Measurements from ENCODE around the gene POLDIP3.

Gene POLDIP3

DNA sequence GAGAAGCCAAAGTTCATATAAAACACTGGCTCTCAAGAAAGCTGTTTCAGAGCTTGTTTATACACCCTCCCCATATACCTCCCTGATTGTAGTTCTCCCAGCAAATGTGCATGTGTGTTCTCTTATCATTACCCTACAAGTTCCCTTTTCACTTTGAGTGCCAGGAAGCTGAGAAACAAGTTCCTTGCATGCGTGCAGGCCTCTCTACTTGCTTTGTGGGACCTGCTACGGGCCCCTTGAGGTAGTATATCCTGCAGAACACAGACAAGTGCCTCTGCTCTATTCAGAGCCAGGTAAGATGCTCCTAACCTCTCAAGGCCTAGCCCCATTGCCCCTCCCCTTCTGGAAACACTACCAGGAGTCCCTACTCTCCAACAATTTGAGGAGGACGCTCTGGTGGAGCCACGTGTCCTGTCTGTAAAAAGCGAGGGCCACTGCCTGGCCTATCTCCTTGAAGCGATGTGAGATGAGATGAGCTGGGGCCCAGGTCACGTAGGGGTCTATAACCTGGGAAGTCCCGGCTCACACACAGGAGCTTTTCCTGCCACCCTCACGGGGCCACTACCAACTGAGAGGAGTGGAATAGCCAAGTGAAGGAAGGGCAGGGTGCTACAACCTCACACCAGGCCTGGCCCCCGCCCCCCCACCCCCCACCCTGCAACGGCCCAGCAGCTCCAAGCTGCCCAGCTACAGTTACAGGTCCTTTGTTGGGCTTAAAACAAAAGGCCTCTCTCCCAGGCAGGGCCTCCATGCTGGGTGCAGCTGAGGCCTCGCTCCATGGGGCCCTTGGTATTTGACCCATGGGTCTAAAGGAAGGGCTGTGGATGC, 28.3 kb upstream of the POLDIP3 start:
- peak; percentile 32 to 39 (median 36) for DNase-seq

- no peak for DNase-seq
Measured at GRCh38 chr22:42641801-42642413, 27.2 kb upstream of the POLDIP3 start.

DNA sequence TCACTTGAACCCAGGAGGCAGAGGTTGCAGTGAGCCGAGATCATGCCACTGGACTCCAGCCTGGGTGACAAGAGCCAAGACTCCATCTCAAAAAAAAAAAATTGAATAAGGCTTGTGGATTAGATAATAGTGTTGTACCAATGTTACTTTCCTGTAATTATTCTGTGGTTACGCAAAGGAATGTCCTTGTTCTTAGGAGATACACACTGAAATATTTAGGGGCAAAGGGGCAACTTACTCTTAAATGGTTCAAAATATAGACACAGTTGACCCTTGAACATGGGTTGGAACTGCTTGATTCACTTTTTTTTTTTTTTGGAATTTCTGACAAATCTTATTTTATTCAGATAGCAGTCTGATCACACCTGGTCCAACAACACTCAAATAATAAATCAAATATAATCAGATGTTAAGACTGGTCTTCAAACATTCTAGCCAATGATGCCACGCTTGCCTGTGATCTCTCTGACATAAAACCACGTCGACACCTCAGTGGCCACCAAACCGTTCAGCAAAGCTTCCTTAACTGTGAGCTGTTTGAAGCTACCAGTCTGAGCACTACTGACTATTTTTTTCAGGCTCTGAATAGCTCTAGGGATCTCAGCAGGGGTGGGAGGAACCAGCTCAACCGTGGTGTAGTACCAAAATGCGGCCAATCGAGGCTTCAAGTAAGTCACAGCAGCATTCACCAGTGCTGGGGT, 25.0 kb upstream of the POLDIP3 start:
- no peak for DNase-seq

DNA sequence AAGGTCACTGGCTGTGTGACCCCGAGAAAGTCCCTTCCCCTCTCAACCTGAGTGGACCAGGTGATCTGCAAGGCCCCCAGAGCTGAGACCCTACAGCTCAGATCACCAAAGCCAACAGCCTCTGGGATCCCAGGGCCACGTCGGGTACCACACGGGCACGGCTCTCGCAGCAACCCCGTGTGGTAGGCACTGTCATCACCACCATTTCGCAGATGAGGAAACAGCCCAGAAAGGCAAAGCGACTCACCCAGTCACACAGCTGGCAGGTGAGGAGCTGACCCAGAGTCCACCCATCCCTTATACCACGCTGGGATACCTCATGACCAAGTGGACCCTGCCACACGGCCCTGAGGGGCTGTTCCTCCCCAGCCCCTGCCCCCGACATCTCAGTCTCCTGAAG, 22.9 kb upstream of the POLDIP3 start:
- no peak for DNase-seq

- no peak for DNase-seq
Measured at GRCh38 chr22:42636506-42636905, 21.8 kb upstream of the POLDIP3 start.

DNA sequence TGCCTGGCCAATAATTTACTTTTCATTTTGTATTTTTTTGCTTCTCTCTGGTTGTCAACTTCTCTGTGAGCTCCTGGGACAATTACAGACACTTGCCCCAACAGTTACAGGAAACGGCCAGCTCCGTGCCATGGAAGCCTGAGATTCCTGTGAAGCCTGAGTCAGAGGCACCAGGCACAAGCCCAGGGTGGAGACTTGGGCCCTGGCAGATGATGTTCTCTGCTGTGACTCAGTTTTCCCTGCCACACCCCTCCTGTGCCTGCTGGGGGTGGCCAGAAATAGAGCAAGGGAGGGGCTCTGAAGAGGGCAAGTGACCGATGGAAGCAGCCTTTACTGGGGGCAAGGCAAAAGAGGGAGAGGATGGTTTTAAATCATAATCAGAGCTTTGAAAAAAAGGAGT, 20.8 kb upstream of the POLDIP3 start:
- peak in 2 of 3 donors; percentile 17 to 47 for DNase-seq

DNA sequence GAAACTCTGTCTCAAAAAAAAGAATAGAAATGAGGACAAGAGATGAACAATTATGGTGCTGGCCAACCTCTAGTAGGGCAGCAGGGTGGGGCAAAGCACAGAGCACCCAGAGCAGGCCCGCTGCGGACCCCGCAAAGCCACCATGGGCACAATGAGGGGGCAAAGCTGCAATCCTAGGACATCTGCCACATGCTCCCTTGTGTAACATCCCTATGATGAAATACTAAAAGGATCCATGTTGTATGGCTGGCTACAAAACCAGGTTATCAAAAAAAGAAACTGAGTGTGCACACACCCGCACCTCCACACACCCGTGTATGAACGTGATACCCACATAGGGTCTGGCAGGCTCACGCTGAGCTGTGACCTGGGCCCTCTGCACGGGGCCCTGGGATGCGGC, 18.3 kb upstream of the POLDIP3 start:
- no peak for DNase-seq

GRCh38 chr22:42632096-42632495, 17.4 kb upstream of the POLDIP3 start:
- no peak for DNase-seq

DNA sequence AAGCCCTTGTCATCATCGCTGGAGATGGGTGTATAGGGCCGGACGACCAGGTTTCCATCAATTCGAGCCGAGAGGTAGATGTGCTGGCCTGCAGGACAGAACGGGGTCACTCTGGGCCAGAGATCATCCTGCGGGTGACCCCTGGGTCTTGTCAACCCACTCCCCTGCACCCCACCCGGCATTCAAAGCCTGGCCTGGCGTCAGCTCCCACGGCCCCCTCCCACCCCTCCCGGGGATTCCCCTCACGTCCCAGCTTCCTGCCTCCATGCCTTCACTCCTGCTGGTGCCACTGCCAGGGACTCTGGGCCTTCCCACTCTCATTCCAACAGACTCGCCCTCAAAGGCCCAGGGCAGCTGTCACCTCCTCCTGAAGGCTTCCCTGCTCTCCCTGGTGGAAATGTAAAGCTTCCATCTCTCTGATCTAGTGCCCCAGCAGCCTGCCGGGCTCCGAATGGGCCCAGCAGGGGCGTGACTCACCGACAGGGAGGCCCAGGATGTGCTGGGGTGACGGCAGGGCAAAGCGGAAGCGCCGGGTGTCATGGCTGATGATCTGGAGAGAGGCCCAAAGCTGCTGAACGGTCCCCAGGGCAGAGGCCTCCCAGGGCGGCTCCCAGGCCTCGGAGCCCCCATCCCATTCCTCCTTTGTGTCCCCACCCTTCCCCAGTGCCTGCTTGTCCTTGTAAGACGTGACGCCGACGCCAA, 16.4 kb upstream of the POLDIP3 start:
- DNase-seq = no peak

DNA sequence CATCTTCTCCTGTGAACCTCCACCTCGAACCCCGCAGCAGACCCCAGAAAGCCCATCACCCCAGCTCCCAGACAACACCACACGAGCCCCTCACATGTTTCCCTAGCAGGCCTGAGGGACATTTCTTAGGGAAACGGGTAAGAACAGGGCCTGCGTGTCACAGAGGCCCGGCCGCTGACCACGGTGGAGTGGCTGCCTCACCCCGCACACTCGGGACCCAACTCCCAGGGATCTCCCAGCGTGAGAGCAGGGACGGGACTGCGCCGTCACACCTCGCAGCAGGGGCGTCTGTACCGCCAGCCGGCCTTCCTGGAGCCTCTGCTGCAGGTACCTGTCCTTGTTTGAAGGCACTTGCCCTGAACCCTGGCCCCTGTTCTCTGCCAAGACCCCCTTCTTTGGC, 15.5 kb upstream of the POLDIP3 start:
- DNase-seq = no peak

DNA sequence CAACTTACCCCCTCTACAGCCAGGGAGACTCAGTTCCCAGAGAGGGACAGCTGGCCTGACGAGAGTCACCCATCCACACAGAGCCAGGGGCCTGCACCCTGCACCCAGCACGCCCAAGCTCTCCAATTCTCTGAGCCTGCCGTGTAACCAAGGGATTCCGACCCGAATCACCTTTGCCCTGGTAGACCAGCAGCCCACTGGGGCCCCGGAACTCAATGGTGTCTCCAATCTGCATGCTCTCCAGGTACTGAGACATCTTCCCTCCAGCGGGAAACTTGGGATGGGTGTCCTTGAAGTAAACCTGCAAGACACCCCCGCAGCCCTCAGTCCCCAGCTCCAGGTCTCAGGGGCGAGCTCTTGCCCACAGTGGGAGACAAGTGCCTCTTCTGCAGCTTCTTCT, 13.3 kb upstream of the POLDIP3 start:
- DNase-seq = no peak

GRCh38 chr22:42626951-42627625, 12.4 kb upstream of the POLDIP3 start:
- DNase-seq = no peak

DNA sequence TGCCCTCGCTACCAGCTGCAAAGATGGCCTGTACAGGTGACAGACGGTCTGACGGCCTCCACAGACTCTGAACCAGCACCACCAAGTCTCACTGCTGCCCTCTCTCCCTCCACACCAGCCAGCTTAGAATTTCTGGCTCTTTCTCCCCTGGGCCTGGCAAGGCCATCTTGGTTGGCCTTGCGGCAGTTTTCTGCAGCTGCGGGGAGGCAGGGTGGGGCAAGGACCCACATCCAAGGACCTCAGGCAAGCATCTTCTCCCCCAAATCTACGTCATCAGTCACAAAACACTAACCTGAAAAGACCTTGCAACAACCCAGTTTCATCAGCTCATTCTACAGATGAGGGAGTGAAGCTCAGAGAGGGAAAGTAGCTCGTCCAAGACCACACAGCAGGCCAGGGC, 11.7 kb upstream of the POLDIP3 start:
- no peak for DNase-seq

DNA sequence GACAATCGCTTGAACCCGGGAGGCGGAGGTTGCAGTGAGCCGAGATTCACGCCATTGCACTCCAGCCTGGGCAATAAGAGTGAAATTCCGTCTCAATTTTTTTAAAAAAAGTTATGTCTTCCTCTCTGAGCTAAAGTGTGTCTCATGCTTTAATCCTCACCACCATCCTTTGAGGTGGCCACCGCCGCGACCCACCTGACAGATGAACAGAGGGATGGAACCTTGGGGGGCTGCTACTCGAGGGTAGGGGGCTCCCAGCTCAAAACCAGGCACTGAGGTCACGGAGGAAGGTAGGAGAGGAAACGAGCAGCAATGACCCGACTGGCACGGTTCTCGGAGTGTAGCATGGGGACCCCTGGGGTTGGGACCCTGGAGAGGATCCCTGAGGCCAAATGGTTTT, 10.7 kb upstream of the POLDIP3 start:
- no peak for DNase-seq

DNA sequence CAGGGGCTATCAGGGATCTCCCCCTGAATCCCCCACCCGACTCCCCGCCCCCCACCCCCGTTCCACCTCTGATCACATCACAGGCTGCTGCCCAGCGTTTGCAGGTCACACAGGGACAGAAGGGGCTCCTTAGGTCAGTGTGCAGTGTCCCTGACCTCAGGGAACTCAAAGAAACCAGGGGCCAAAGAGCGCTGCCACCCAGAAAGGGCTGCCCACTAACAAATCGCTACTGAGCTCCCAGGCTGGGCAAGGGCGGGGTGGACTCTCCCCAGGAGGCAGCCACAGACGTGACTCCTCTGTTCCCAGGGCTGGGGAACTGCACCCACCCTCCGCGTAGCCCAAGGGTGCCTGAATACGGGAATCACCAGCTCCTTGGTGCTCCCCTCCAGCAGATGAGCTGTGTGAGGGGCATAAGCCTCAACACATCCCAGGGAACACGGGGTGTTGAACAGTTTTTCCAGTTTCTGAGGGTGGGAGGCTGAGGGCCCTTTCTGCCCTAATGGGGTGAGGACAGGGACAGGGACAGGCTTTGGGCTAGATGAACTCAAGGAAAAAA, 9.9 kb upstream of the POLDIP3 start:
- DNase-seq = no peak

DNA sequence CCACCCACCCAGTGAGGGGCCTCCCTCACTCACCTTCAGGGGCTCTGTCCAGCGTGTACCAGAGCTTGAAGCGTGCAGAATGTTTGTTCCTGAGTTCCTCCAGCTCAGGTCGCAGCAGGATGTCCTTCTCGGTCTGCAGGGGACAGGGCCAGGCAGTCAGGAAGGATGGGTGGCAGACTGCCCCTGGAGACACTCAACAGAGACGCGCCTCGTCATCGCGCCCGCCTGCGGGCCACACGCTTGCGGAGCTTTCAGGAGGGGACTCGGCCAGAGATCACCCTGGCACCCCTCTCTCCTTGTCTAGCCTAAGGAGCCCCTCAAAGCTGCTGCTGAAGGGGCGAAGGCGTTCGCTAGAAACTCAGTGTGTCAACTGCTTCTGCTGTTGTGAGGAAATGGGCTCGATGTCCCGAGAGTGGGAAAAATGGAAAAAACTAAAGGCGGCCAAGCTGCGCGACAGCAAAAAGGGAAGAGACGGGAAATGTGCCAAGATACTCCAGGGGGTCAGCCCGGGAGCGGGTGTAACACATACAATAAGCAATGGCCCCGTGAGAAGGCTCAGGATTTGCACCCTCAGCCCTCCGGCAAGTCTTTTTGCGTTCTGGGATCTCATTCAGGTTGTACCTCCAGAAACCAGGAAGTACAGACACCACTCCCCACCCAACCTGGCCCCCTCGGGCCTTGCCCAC, 9.2 kb upstream of the POLDIP3 start:
- no peak for DNase-seq

- peak in 1 of 3 donors; percentile 27 for DNase-seq
Measured at GRCh38 chr22:42623301-42623751, 8.6 kb upstream of the POLDIP3 start.

DNA sequence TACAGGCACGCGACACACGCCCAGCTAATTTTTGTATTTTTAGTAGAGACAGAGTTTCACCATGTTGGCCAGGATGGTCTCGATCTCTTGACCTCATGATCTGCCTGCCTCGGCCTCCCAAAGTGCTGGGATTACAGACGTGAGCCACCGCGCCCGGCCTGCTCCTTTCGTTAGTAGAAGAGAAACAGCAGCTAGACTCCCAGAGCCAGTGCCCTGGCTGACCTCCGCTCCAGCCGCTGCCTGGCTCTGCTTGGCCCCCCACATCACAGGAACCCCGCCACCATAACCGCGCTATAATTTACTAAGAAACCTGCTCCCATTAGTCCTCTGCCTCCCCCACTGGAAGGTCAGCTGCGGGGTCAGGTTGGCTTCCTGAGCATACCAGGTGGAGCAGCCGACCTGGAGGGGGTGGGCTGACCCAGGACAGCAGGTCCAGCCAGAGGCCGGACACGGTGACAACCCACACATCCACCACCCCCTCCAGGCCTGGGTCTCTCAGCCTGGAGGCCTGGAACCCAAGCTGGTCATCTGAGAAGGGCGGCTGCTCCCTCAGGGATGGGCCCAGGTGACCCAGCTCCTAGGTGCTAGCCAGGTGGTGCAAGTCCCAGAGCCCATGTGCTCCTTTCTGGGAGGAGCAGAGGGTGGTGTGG, 7.5 kb upstream of the POLDIP3 start:
- no peak for DNase-seq

GRCh38 chr22:42621505-42622002, 6.9 kb upstream of the POLDIP3 start:
- DNase-seq = peak; percentile 57 to 77 (median 61)

DNA sequence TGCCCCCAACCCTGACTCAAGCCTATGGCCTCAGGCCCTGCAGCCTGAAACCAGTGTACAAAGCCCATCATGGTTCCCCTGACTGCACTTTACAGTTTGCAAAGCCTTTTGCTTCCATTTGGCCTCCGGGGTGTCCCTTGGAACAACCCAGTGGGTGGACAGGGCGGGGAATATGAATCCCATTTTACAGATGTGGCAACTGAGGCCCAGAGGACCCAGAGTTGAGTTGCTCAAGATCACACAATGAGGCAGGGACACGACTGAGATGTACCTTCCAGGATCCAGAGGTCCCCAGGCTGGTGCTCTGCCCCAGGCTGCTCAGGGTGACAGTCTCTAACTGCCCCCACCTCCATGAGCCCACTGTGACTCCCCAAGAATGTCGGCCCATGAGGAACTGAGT, 5.4 kb upstream of the POLDIP3 start:
- no peak for DNase-seq

All from suppressor macrophage treated with lipopolysaccharide for 1 hour (primary cell).